Activated CD8-positive, alpha-beta memory T cell treated with anti-CD3 and anti-CD28 coated beads, Interleukin-2, amount 50 U/mL, for 24 hours (primary cell): ENCODE data around the gene SLC3A2.
"Not testable (repeated sequence)": the region's sequence is repeated elsewhere in the genome, so short reads cannot be mapped to it uniquely, and the experiment has no call there.

Experiments
- DNase-seq: peaks from one replicate; pipeline ENCODE4 v3.0.0-alpha.2; 2020; ENCODE audit errors: extremely low read depth

SLC3A2 gene

DNA sequence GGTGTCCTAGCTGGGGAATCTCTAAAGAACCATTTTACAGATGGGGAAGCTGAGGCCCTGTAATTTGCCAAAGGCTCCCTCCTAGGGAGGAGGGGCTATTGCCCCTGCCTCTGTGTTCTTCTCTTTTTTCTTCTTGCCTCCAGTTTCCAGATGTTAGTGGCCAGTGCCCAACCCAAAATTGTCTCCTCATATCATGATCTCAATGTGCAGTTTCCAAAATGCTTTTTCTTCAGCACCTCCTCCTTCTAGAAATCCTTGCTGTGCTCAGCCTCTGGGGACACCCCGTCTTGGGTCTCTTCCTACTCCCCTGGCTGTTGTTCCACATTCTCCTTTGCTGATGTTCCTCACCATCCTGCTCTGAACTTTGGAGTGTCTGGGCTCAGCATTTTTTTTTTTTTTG is 50.0 kb downstream of the SLC3A2 start:
- no peak for DNase-seq

DNA sequence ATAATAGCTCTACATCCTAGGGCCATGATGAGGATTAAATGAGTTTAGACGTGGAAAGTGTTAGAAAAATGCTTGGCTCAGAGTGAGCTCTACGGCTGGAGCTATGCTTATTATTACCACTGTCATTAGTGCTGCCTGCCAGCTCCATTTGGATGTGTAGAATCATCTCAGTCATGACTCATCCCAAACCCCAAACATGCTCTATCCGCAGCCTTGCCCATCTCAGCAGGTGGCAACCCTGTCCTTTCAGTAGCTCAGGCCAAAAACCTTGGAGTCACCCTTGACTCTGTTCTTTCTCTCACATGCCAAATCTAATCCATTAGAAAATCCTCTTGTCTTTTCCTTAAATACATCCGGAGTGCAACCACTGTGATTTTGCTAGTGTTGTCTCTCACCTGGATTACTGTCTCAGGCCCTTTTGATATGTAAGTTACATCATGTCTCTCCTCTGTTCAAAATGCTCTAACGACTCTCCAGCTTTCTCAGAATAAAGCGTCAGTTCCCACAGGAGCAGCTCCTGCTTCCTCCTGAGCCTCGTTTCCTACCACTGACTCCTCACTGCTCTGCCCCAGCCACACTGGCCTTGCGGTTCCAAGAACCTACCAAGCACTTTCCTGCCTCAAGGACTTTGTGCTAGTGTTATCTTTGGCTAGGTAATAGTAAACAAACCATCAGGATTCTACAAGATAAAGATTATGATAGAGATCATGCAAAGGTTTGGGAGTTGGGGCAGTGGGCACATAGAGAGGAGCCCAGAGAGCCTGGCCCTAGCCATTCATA is 51.0 kb downstream of the SLC3A2 start:
- no peak for DNase-seq

DNA sequence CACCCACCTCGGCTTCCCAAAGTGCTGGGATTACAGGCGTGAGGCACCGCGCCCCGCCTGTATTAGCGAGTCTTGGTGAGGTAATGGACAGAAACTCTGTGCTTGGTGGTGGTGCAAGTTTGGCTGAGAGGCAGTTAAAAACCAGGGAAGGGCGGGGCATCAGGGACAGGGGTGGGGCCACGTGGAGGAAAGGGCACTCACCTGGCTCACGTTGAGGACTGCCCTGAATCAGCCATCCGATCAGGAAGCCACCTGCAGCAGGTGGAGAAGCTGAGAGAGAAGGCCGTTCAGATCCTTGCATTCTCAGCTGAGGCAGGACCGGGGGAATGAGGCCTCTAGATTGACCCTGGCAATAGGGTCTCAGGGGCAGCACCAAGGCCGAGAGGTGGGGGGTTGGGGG is 52.6 kb downstream of the SLC3A2 start:
- DNase-seq = no peak

DNA sequence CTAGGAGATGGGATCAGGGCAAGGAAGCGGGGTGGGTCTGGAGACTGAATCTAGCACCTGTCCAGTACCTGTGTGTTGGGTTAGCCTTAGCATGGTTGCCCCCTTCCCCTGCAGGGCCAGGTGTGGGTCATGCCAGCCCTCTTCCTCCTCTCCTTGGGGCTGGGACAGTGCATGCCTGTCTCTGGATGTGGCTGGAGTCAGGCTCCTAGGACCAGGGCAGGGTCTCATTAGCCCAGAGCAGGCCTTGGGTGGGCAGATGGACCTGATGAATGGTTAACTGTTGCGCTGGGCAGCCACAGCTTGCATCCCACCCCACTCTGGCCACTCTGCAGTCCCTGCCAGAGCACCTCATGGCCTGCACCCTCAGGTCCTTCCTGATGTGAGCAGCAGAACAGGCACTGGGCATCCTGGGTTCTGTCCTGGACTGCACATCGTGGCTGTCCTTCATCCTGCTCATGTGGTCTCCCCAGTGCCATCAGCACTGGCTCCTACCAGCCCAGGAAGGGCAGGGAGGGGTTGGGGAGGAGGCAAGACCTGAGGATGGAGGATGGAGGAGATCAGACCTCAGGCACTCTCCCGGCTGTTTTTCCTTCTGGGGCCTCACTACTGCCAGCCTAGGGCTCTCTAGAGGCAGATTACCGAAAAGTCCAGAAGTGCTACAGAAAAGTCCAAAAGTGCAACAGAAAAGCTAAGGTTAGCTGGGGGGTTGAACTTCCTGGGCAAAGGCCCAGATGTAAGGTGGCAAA is 53.2 kb downstream of the SLC3A2 start:
- no peak for DNase-seq

DNA sequence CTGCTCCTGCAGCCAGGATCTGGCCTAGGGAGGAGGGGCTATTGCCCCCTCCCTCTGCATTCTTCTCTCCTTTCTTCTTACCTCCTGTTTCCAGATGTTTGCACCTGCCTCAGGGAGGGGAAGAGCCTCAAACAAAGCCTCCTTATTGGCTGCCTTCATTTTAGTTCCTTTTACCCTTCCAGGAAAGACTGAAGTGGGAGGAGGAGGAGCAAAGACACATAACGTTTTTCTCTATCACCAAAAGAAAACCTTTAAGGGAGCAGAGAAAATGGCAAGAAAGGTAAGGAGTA is 53.7 kb downstream of the SLC3A2 start:
- no peak for DNase-seq

DNA sequence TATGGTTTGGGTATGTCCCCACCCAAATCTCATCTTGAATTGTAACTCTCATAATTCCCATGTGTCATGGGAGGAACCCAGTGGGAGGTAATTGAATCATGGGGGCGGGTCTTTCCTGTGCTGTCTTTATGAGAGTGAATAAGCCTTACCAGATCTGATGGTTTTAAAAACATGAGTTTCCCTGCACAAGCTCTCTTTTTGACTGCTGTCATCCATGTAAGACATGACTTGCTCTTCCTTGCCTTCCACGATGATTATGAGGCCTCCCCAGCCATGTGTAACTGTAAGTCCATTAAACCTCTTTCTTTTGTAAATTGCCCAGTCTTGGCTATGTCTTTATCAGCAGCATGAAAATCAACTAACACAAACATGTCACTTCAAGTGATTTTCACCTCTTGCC is 56.8 kb downstream of the SLC3A2 start:
- not testable (repeated sequence) for DNase-seq
